Stimulated activated naive B cell treated with anti-CD40 and anti-IgM and Interleukin-4, amounts not matched to agents 10 μg/mL and 1 μg/mL and 100 μg/mL, for 72 hours (primary cell): ENCODE measurements around the gene GUCY2C.

Experiments used
- ATAC-seq, 2 donors: fragments of 150-1000 bp; cut with Tn5 transposase; replicated peaks; 2 replicates each; pipeline ENCODE4 v1.10.0; 2021; ENCODE audit warnings: moderate library complexity in 1 of 2
- DNase-seq: peaks from one replicate; pipeline ENCODE4 v3.0.0; 2021
- H3K27ac Mint-ChIP-seq: one replicate; pipeline ENCODE4 v1.8.0; 2022; ENCODE audit warnings: mild to moderate bottlenecking, mixed read lengths
- H3K27me3 Mint-ChIP-seq, 2 donors: one replicate each; pipeline ENCODE4 v1.8.0; 2022; ENCODE audit warnings: mixed read lengths in 2 of 2
- H3K36me3 Mint-ChIP-seq, 2 donors: one replicate each; pipeline ENCODE4 v1.8.0; 2022; ENCODE audit warnings: mixed read lengths in 2 of 2, mild to moderate bottlenecking in 1 of 2
- H3K4me1 Mint-ChIP-seq, 2 donors: one replicate each; pipeline ENCODE4 v1.8.0; 2022; ENCODE audit warnings: mixed read lengths in 2 of 2, mild to moderate bottlenecking in 1 of 2
- H3K4me3 Mint-ChIP-seq, 2 donors: one replicate each; pipeline ENCODE4 v1.8.0; 2022; ENCODE audit warnings: mild to moderate bottlenecking in 2 of 2, mixed read lengths in 2 of 2, moderate library complexity in 1 of 2
- H3K9me3 Mint-ChIP-seq, 2 donors: one replicate each; pipeline ENCODE4 v1.8.0; 2022; ENCODE audit warnings: mixed read lengths in 2 of 2, mild to moderate bottlenecking in 1 of 2

Gene GUCY2C

DNA sequence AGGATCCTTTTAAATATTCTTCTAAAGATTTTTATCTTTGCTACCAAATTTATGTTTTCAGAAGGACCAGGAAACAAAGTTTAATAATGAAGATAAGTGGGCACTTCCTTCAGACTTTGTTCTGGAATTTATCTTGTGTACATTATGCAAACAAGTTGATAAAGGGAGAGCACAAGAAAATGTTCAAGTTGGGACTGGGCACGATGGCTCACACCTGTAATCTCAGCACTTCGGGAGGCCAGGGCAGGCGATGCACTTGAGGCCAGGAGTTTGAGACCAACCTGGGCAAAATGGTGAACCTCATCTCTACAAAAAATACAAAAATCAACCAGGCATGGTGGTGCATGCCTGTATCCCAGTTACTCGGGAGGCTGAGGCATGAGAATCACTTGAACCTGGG lies 133.4 kb downstream of the GUCY2C start:
- H3K4me1 Mint-ChIP-seq: peaks cover 10 to 16% of the 10 kb centered on the region in 2 donors
- H3K27me3 Mint-ChIP-seq: peaks cover 10 to 21% of the 10 kb centered on the region in 2 donors
- H3K27ac Mint-ChIP-seq: no peak overlapping the region
- no peaks in the 10 kb centered on the region for H3K36me3 Mint-ChIP-seq
- ATAC-seq: no peak
- no peak for DNase-seq
- no peaks in the 10 kb centered on the region for H3K9me3 Mint-ChIP-seq
- H3K4me3 Mint-ChIP-seq: no peak overlapping the region
